ENCODE results near the gene CAMK4.

DNA sequence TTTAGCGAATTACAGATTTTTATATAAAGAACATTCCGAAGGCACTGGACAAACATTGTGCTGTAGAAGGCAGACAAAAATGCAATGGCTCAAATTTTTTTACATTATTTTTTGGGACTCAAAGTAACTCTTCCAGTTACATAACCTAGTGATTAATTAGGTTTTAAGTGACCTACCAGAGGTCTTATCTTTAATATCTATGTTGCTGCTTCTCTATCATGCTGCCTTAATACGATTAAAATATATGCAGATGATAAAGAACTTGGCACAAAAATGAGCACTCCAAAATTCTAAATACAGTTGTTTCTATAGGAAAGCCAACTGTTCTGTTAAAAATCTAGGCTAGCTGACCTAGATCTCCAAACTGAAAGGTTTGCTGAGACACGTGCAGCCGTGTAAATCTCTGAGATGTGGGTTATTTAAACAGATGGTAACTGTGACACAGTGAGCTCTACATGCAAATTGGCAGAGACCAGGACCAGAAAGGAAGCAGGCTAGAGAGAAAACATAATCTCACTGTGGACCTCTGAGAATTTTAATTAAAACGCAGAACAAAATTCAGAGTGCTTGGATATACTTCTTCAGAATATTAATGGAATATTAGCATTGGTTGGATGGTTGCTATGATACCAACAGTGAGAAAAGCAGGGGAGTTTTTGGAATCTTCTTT lies 56.2 kb downstream of the CAMK4 start:
- TF ChIP-seq, protein P1, sequence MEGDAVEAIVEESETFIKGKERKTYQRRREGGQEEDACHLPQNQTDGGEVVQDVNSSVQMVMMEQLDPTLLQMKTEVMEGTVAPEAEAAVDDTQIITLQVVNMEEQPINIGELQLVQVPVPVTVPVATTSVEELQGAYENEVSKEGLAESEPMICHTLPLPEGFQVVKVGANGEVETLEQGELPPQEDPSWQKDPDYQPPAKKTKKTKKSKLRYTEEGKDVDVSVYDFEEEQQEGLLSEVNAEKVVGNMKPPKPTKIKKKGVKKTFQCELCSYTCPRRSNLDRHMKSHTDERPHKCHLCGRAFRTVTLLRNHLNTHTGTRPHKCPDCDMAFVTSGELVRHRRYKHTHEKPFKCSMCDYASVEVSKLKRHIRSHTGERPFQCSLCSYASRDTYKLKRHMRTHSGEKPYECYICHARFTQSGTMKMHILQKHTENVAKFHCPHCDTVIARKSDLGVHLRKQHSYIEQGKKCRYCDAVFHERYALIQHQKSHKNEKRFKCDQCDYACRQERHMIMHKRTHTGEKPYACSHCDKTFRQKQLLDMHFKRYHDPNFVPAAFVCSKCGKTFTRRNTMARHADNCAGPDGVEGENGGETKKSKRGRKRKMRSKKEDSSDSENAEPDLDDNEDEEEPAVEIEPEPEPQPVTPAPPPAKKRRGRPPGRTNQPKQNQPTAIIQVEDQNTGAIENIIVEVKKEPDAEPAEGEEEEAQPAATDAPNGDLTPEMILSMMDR (conservative IDR thresholded peaks at IDR 0.05 in 1 of 2, IDR thresholded peaks at IDR 0.05 in 1 of 2; ENCODE audit: low read depth in 1 of 2, low read length in 2 of 2), result no peak
- no peak for TF ChIP-seq EZH2 (IDR thresholded peaks at IDR 0.05; ENCODE audit: low read length, missing control alignments)

All from fibroblast of lung (primary cell).